Stimulated activated CD4-positive, alpha-beta T cell treated with anti-CD3 and anti-CD28 coated beads, TNF-alpha, amount 100 ng/mL, for 24 hours (primary cell): ENCODE measurements around the gene EGFL6.

Source experiments
- DNase-seq, 3 experiments: peaks; one replicate each; pipeline ENCODE4 v3.0.0-alpha.2; 2020; ENCODE audit warnings: low read depth in 3 of 3

EGFL6 gene

GRCh38 chrX:13569479-13570260, at the start of gene EGFL6:
TSS of gene EGFL6 (plus strand) at chrX:13569601. CDS start at chrX:13569862, 261 bp downstream.
- DNase-seq = no peak

GRCh38 chrX:13520351-13520750, 49.0 kb upstream of the EGFL6 start:
- DNase-seq = no peak

GRCh38 chrX:13520936-13521335, 48.5 kb upstream of the EGFL6 start:
- DNase-seq = no peak

- no peak for DNase-seq
Measured at GRCh38 chrX:13522811-13523210, 46.6 kb upstream of the EGFL6 start.

GRCh38 chrX:13533726-13534125, 35.7 kb upstream of the EGFL6 start:
- DNase-seq = no peak

GRCh38 chrX:13535376-13536165, 33.8 kb upstream of the EGFL6 start:
- no peak for DNase-seq

GRCh38 chrX:13536551-13536950, 32.9 kb upstream of the EGFL6 start:
- DNase-seq = no peak

- no peak for DNase-seq
Measured at GRCh38 chrX:13538414-13538813, 31.0 kb upstream of the EGFL6 start.

- DNase-seq = no peak
Measured at GRCh38 chrX:13540602-13541001, 28.8 kb upstream of the EGFL6 start.

GRCh38 chrX:13545726-13546125, 23.7 kb upstream of the EGFL6 start:
- no peak for DNase-seq

GRCh38 chrX:13547671-13548070, 21.7 kb upstream of the EGFL6 start:
- no peak for DNase-seq

GRCh38 chrX:13550346-13550745, 19.1 kb upstream of the EGFL6 start:
- no peak for DNase-seq

GRCh38 chrX:13551610-13552009, 17.8 kb upstream of the EGFL6 start:
- no peak for DNase-seq

- DNase-seq = no peak
Measured at GRCh38 chrX:13552892-13553291, 16.5 kb upstream of the EGFL6 start.

- no peak for DNase-seq
Measured at GRCh38 chrX:13565511-13565910, 3.9 kb upstream of the EGFL6 start.

GRCh38 chrX:13570261-13570605, 832 bp downstream of the EGFL6 start:
- DNase-seq = no peak

GRCh38 chrX:13571136-13571535, 1.7 kb downstream of the EGFL6 start:
- DNase-seq = no peak

GRCh38 chrX:13574600-13574999, 5.2 kb downstream of the EGFL6 start:
- DNase-seq = no peak

GRCh38 chrX:13579661-13580060, 10.3 kb downstream of the EGFL6 start:
- no peak for DNase-seq

GRCh38 chrX:13581554-13581953, 12.2 kb downstream of the EGFL6 start:
- no peak for DNase-seq

GRCh38 chrX:13587786-13588477, 18.5 kb downstream of the EGFL6 start:
- DNase-seq = no peak

- no peak for DNase-seq
Measured at GRCh38 chrX:13590207-13590606, 20.8 kb downstream of the EGFL6 start.

GRCh38 chrX:13590914-13591313, 21.5 kb downstream of the EGFL6 start:
- no peak for DNase-seq
